CD4-positive, CD25-positive, alpha-beta regulatory T cell (primary cell): ENCODE data around the gene THEM5. TPM values are rescaled to one million over a fixed set of nuclear protein-coding genes. Genes with fewer than 3 reads are reported as not detected.

Source experiments
- polyA plus RNA-seq, 4 donors: library from polyadenylated mRNA; unstranded; fragments of 300-500 nt; fragmentation: Illumina TruSeq; gene quantifications; one replicate each; pipeline ENCODE4 v1.2.3, GENCODE V29; 2021
- total RNA-seq: library from RNA; stranded (reverse); gene quantifications from one replicate; pipeline ENCODE4 v1.2.3, GENCODE V29; 2022

The THEM5 gene
- total and polyA plus RNA-seq, 5 donors from 2014 or later: 0.25 TPM; not detected in 4

Other genes starting within 250 kb of the THEM5 start
- gene SNX27, start 241.7 kb downstream of the THEM5 start, total RNA-seq: 25.3 TPM
- 10 to 100 TPM; 10.4 to 12.7 (median 11.5) TPM for gene SNX27, start 241.7 kb downstream of the THEM5 start, polyA plus RNA-seq
- gene CELF3, start 136.9 kb downstream of the THEM5 start, total RNA-seq: not detected
- not detected for gene CELF3, start 136.9 kb downstream of the THEM5 start, polyA plus RNA-seq
- gene RIIAD1, start 132.2 kb downstream of the THEM5 start, total RNA-seq: not detected
- not detected for gene RIIAD1, start 132.2 kb downstream of the THEM5 start, polyA plus RNA-seq
- gene MRPL9, start 90.2 kb downstream of the THEM5 start, total RNA-seq: 87.5 TPM
- gene MRPL9, start 90.2 kb downstream of the THEM5 start, polyA plus RNA-seq: 100 to 1,000 TPM; 148 to 179 (median 166) TPM
- gene TDRKH, start 63.2 kb downstream of the THEM5 start, total RNA-seq: 12.6 TPM
- gene TDRKH, start 63.2 kb downstream of the THEM5 start, polyA plus RNA-seq: 10 to 100 TPM in 3 of 4 donors, 1 to 10 TPM in 1; 9.5 to 18.0 (median 14.3) TPM
- 0.22 TPM for gene LINGO4, start 48.3 kb downstream of the THEM5 start, total RNA-seq
- under 1 TPM in 2 of 4 donors, not detected in 2; 0.15 to 0.33 TPM for gene LINGO4, start 48.3 kb downstream of the THEM5 start, polyA plus RNA-seq
- 6.2 TPM for gene RORC, start 21.9 kb downstream of the THEM5 start, total RNA-seq
- 10 to 100 TPM; 10.6 to 16.7 (median 15.1) TPM for gene RORC, start 21.9 kb downstream of the THEM5 start, polyA plus RNA-seq
- 0.94 TPM for gene C2CD4D, start 13.9 kb downstream of the THEM5 start, total RNA-seq
- 1 to 10 TPM; 1.3 to 4.0 (median 2.8) TPM for gene C2CD4D, start 13.9 kb downstream of the THEM5 start, polyA plus RNA-seq
- 69.5 TPM for gene THEM4, start 55.8 kb upstream of the THEM5 start, total RNA-seq
- 100 to 1,000 TPM in 3 of 4 donors, 10 to 100 TPM in 1; 99.1 to 146 (median 123) TPM for gene THEM4, start 55.8 kb upstream of the THEM5 start, polyA plus RNA-seq
- 405 TPM for gene S100A10, start 140.1 kb upstream of the THEM5 start, total RNA-seq
- 1,000 to 10,000 TPM; 1,242 to 1,844 (median 1,500) TPM for gene S100A10, start 140.1 kb upstream of the THEM5 start, polyA plus RNA-seq
- gene S100A11, start 183.3 kb upstream of the THEM5 start, total RNA-seq: 80.2 TPM
- gene S100A11, start 183.3 kb upstream of the THEM5 start, polyA plus RNA-seq: 100 to 1,000 TPM; 397 to 676 (median 547) TPM
- not detected for gene TCHHL1, start 235.4 kb upstream of the THEM5 start, total RNA-seq
- not detected for gene TCHHL1, start 235.4 kb upstream of the THEM5 start, polyA plus RNA-seq